PC-3 (cell line): ENCODE results near the gene PPM1B. TPM values are rescaled to one million over a fixed set of nuclear protein-coding genes. Genes with fewer than 3 reads are reported as not detected.

Experiments used
- ATAC-seq: fragments of 200-7000 bp; cut with Tn5 transposase; 2 replicates; pipeline ENCODE4 v1.9.1; 2020; ENCODE audit warnings: mild to moderate bottlenecking, moderate library complexity
- BruUV-seq: library from RNA; stranded (reverse); fragments of 400-500 nt; replicated peaks from 2 replicates; lab custom pipeline; 2021; lab: Mats Ljungman, UMichigan
- CTCF ChIA-PET: fragments of 300-600 bp; sonication (Branson Sonifier 250); formaldehyde crosslinking; loops from one replicate; lab custom pipeline; 2022; ENCODE audit warnings: antibody characterized with exemption; lab: Charles Lee
- POLR2A ChIA-PET: fragments of 300-600 bp; sonication (Branson Sonifier 250); formaldehyde crosslinking; loops from one replicate; lab custom pipeline; 2022; ENCODE audit warnings: antibody characterized with exemption; ENCODE audit not compliant: unreplicated experiment; lab: Charles Lee
- DNase-seq: peaks from one replicate; pipeline ENCODE4 v3.0.0-alpha.2; 2015
- H2AFZ ChIP-seq: fragments of 300-600 bp; sonication (generic); 2 replicates; pipeline ENCODE4 v1.6.0; 2016; ENCODE audit warnings: antibody characterized with exemption, low read length
- H3F3A ChIP-seq: fragments of 300-600 bp; sonication (generic); one replicate; pipeline ENCODE4 v1.6.0; 2017; ENCODE audit warnings: antibody characterized with exemption, low read length, control low read depth, mild to moderate bottlenecking; ENCODE audit not compliant: unreplicated experiment
- H3K27ac ChIP-seq: fragments of 300-600 bp; sonication (generic); 2 replicates; pipeline ENCODE4 v1.5.1; 2016; ENCODE audit warnings: mild to moderate bottlenecking, low read length
- H3K27me3 ChIP-seq: fragments of 300-600 bp; sonication (generic); 2 replicates; pipeline ENCODE4 v1.6.1; 2016; ENCODE audit warnings: low read length, mixed read lengths
- H3K36me3 ChIP-seq: fragments of 300-600 bp; sonication (generic); 2 replicates; pipeline ENCODE4 v1.6.1; 2016; ENCODE audit warnings: low read depth, mixed run types, low read length, mixed read lengths
- H3K4me1 ChIP-seq: fragments of 300-600 bp; sonication (generic); 2 replicates; pipeline ENCODE4 v1.5.1; 2016; ENCODE audit warnings: low read length; ENCODE audit not compliant: insufficient read depth
- H3K4me2 ChIP-seq: fragments of 300-600 bp; sonication (generic); 2 replicates; pipeline ENCODE4 v1.6.0; 2016; ENCODE audit warnings: low read length
- H3K4me3 ChIP-seq: fragments of 300-600 bp; sonication (generic); 2 replicates; pipeline ENCODE4 v1.5.1; 2016; ENCODE audit warnings: mild to moderate bottlenecking, low read length, mixed read lengths
- H3K79me2 ChIP-seq: fragments of 300-600 bp; sonication (generic); 2 replicates; pipeline ENCODE4 v1.6.1; 2017; ENCODE audit warnings: low read length, mixed read lengths
- H3K9ac ChIP-seq: fragments of 300-600 bp; sonication (generic); 2 replicates; pipeline ENCODE4 v1.6.0; 2016; ENCODE audit warnings: mild to moderate bottlenecking, low read length
- H3K9me2 ChIP-seq: fragments of 300-600 bp; sonication (generic); replicated peaks from 2 replicates; pipeline ENCODE4 v1.6.1; 2016; ENCODE audit warnings: mixed run types, low read length, mixed read lengths
- H3K9me3 ChIP-seq: fragments of 300-600 bp; sonication (generic); 2 replicates; pipeline ENCODE4 v1.6.1; 2016; ENCODE audit warnings: low read length, mixed read lengths
- H4K20me1 ChIP-seq: fragments of 300-600 bp; sonication (generic); 2 replicates; pipeline ENCODE4 v1.6.1; 2016; ENCODE audit warnings: low read length, mixed read lengths
- CTCF ChIP-seq: fragments of 300-600 bp; sonication (generic); conservative IDR thresholded peaks from 2 replicates; pipeline ENCODE4 v1.5.1; 2017; ENCODE audit warnings: antibody characterized with exemption, low read depth, mild to moderate bottlenecking, low read length
- EZH2 ChIP-seq: fragments of 300-600 bp; sonication (generic); IDR thresholded peaks from one replicate; pipeline ENCODE4 v1.6.1; 2017; ENCODE audit warnings: antibody characterized with exemption, mild to moderate bottlenecking, low read length; ENCODE audit not compliant: unreplicated experiment
- EZH2phosphoT487 ChIP-seq: fragments of 300-600 bp; sonication (generic); IDR thresholded peaks from 2 replicates; pipeline ENCODE4 v1.6.1; 2018; ENCODE audit warnings: mild to moderate bottlenecking, antibody characterized with exemption, low read length, borderline replicate concordance
- intact Hi-C: fragments of 100-400 bp; cut with micrococcal nuclease; formaldehyde crosslinking; loops from 2 replicates; pipeline ENCODE4 v1.9.0; 2023
- total RNA-seq: library from RNA; depleted of rRNA; stranded (reverse); fragments of >200 nt; gene quantifications from 2 replicates; pipeline ENCODE4 v1.2.3, GENCODE V29; 2014

PPM1B gene
- total RNA-seq, 1 experiment from 2014 or later, result 17.6 TPM

DNA sequence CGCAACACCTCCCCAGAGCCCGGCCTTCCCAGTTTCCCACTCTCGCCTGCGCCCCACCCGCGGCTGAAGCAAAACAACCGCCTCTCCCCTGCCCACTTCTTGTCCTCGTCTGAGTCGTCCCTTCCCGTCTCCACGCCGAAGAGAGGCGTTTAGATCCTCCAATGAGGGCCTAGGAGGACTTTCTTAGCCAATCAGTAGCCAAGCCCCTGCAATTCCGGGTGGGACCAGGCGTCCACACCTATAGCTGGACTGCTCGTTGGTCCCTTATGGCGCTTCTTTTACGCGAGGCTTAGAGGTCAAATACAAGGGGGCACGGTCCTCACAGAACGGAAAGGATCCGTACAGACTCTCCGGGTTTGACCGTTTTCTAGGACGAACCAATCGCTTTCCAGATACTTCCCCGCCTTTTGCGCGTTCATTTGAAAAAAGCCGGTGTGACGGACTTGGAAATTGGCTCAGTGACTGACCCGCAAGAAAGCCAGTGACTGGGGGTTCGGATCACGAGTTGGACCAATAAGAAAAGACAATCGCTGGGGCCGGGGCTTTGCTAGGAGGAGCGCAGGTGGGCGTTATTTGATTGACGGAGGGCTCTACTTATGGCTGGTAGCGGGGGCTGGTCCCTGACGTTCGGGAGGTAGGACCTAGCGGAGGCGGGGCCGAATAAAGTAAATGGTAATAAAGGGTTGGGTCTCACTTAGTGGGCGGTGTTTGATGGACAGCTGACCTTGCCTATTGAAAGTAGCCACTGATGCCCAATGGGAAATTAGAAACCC, 581 bp upstream of the PPM1B start:
- Histone ChIP-seq H3K9me3 (no peaks in the 10 kb centered on the region), H3K4me3 (peak overlapping the region; percentile 76), H3K36me3 (no peaks in the 10 kb centered on the region), H3K27ac (peak overlapping the region; percentile 85), H3K4me2 (peak overlapping the region; percentile 88), H3K79me2 (peaks cover 42% of the 10 kb centered on the region), H3K4me1 (peaks cover 16% of the 10 kb centered on the region), H4K20me1 (peaks cover 18% of the 10 kb centered on the region; the same call in 1 of the 2 replicates), H3F3A (no peaks in the 10 kb centered on the region), H2AFZ (peak overlapping the region; percentile 92), H3K9me2 (no peaks in the 10 kb centered on the region), H3K27me3 (no peaks in the 10 kb centered on the region), H3K9ac (peak overlapping the region; percentile 85)
- ATAC-seq (peak; percentile 84), DNase-seq (peak; percentile 99)
- intact Hi-C loops, result loop anchor here (2.0 to 5.0 kb wide), 3 partner anchors 67 to 171 kb away; partner anchors contain the start of gene LRPPRC
- ChIA-PET POLR2A (interaction anchor here (0.6 to 0.7 kb wide), 4 partner anchors 25 to 1271 kb away, joined by 4 to 23 read pairs (median 9); no protein-coding TSS in a partner anchor), CTCF (interaction anchor here (0.6 kb wide), 1 partner anchor 791 kb away, joined by 4 read pairs; no protein-coding TSS in a partner anchor)
- TF ChIP-seq EZH2 (no peak), CTCF (no peak), EZH2phosphoT487 (no peak)
- no TSS peak for BruUV-seq

GRCh38 chr2:44169155-44169898, 652 bp downstream of the PPM1B start:
- Histone ChIP-seq H3K9me3 (no peaks in the 10 kb centered on the region), H3K36me3 (no peaks in the 10 kb centered on the region), H3K9me2 (no peaks in the 10 kb centered on the region), H3K27me3 (no peaks in the 10 kb centered on the region), H3K4me2 (peak overlapping the region; percentile 91), H2AFZ (peak overlapping the region; percentile 81), H3K79me2 (peaks cover 54% of the 10 kb centered on the region), H4K20me1 (peaks cover 18% of the 10 kb centered on the region; the same call in 1 of the 2 replicates), H3K27ac (no peak overlapping the region), H3F3A (no peaks in the 10 kb centered on the region), H3K4me3 (peak overlapping the region; percentile 95), H3K9ac (peak overlapping the region; percentile 69), H3K4me1 (peaks cover 20% of the 10 kb centered on the region)
- intact Hi-C loops, result loop anchor here (2.0 to 5.0 kb wide), 3 partner anchors 69 to 172 kb away; partner anchors contain the start of gene LRPPRC
- TF ChIP-seq CTCF (no peak), EZH2phosphoT487 (no peak), EZH2 (no peak)
- CTCF ChIA-PET, result no interaction called here
- DNase-seq (peak; percentile 38), ATAC-seq (no peak)
- BruUV-seq, result no TSS peak
- POLR2A ChIA-PET, result no interaction called here
